HG03521 (cell line): ENCODE results near the gene MRPL33.

Source experiments
- ATAC-seq: cut with Tn5 transposase; IDR thresholded peaks from one replicate; pipeline ENCODE4 v1.9.1; 2021; ENCODE audit warnings: mild to moderate bottlenecking, moderate library complexity; ENCODE audit not compliant: unreplicated experiment

MRPL33 gene

DNA sequence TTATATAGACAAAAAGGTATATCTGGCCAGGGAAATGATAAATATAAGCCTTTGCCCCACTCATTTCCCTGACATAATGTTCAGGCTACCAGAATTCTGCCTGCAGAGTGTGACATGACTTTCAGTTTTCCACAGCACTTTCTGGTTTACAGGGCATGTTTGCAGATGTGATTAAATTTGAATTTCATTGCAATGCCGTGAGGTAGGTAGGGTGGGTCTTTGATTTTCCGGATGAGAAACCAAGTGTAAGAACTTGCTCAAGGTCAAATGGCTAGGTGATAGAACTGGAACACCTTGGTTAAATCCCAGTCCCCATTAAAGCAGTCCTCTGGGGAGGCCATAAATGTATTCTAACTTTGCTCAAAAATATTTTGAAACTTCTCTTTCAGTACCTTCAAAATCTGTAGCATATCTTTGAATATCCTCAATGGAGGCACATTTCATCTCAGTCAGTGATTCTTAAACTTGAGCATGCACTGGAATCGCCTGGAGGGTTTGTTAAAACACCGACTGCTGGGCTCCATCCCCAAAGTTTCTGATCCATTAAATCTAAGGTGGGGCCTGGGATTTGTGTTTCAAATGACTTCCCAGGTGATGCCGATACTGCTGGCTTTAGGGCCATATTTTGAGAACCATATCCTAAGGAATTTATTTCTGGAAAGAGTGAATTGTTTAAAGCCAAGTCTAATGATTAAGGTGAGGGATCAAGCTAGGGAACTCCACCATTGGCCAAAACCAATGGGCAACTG lies 35.0 kb downstream of the MRPL33 start:
- ATAC-seq, result no peak

DNA sequence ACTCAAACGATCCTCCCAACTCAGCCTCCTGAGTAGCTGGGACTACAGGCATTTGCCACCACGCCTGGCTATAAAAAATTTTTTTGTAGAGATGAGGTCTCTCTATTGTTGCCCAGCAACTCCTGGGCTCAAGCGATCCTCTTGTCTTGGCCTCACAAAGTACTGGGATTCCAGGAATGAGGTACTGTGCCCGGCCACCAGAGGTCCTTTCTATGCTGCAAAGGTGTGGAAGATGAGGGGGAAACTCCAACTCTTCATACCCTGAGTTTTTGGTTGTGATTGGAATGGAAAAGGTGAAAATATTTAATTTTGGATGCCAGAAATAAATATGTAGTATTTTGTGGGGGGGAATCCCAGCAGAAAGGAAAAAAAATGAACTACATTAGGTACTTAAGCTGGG lies 36.0 kb downstream of the MRPL33 start:
- no peak for ATAC-seq

DNA sequence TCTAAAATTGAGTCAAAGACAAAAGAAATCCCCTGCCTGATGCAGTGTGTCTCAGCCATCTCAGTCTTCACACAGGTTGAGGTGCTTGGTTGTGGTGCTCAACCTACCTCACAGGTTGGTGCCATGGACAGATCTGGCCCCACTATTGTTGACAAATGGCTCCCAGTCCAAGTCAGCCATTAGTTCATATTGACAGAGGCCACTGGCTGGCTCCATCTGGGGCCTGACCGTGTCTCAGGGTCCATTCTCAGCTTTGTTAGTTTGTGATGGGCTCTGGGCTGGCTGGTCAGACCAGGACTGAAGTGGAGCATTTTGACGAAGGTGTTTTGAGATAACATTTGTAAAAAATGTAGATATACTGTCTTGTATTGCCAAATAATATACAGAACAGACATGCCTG lies 36.9 kb downstream of the MRPL33 start:
- no peak for ATAC-seq

DNA sequence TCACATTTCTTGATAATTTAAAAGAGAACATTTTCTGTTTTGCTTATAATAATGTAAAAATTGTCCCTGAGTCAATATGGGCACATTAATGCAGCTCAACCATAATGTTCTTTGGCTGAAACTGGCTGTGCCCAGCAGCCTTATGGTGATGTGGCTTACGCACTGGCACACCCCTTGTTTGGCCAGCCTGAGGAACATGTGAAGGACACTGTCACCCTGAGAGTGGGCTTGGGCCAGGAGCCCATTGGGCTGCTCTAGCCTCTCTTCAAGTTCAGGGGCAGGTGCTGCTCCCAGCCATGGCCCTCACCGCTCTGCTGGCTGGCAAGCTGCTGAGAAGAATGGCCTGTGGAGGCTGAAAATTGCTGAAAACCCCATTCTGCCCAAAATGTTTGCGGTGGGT lies 37.5 kb downstream of the MRPL33 start:
- no peak for ATAC-seq

DNA sequence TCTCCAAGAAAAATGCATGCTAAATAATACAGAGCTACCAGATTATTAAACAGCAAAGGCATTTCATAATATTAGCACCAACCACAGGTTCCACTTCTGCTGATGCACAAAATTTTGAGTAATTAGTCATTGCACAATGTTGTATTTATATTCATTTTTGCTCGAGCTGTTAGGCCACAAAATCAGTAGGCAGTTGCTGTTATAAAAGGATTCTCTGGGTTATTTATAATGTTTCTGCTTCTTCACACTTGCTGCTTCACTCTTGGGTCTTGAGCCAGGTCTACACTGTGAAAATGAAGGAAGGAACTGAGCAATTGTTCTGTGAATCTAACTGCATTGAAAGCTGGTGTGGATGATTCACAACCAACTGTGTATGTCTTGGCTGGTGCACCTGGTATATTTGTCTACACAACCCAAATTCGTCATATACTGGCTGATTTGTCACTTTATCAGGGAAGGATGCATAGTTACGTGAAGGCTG lies 38.3 kb downstream of the MRPL33 start:
- no peak for ATAC-seq

DNA sequence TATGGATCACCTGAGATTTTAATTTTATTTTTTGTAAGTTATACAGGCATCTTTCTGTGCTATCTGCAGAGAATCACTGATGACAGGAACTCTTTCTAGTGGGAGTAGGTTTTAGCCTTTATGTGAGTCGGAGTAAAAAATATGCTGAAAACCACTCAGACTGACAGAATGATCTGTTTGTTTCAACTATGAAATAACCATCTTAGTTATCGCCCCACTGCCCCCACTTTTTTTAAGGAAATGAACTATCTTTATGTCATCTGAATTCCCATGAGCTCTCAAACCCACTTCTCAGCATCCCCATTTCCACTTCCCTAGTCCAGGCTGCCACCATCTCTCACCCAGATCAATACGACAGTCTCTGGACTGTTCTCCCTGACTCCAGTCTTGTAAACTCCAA lies 38.9 kb downstream of the MRPL33 start:
- no peak for ATAC-seq

DNA sequence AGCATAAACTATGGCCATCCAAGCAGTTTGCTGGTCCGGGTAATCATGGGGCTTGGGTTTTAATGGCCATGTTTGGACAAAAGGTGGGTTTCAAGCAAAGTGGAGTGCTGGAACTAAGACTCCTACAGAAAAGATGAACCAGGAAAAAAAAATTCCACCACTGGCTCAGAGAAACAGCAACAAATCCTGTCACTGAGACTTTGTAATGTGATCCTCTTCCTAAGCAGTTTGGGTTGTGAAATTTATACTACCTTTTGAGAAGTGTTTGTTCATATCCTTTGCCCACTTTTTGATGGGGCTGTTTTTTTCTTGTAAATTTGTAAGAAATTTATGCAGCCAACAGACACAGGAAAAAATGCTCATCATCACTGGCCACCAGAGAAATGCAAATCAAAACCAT lies 40.2 kb downstream of the MRPL33 start:
- ATAC-seq, result no peak

DNA sequence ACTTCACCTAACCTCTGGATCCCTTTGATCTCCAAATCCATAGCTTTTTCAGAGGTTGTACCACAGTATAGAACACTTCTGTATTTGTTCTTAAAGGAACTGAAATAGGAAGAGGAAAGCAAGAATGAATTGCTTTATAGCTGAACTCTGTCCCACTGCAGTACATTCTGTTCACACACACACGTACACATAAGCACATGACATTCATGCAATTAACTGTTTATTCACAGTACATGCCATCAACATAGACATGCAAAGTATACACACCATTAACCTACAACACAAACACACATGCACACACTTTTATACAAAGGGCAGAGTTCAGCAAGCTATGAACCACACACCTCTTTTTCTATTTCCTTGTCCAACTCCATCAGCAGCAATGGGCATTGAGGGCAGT lies 43.2 kb downstream of the MRPL33 start:
- no peak for ATAC-seq

DNA sequence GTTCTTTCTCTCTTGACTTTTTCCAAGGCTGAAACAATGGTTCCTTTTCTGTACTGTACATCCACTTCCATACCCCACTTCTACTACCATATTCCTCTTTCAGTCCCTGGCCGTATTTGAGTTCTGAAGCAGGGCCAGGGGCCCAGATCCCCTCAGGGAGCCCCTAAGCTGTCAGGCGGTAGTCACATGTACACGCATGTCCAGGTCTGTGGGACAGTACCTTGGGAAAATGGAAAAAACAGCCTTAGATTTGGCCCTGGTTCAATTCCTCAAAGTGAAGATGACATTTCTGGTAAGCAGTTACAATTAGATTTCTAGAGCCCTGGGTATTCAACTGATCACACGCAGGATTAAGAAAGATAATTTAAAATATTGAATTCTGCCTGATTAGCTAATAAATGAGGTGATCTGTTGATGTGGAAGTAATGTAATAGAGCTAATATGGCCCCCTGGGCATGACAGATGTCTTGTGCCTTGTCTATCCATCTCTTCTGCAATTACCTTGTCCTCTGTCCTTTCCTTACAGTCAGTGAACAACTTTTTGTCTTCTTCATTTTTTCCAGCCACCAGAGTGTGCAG lies 44.4 kb downstream of the MRPL33 start:
- no peak for ATAC-seq

DNA sequence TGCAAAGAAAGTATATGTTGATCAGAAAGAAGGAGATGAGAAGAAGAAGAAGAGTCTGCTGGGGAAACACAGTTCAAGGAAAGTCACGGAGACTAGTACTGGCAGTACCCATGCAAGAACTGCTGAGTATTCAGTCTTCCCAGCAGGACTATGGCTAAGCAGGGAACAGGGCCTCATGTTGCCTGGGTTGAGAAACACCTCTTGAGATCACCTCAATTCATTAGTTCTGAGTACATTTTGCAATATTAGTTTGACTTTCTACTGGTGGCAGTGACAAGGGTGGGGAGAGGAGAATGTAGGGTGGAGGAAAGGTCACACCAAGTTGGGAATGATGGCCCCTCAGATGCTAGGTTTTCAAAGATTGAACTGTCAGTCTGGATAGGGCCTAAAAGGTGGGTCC lies 50.5 kb downstream of the MRPL33 start:
- ATAC-seq, result no peak

DNA sequence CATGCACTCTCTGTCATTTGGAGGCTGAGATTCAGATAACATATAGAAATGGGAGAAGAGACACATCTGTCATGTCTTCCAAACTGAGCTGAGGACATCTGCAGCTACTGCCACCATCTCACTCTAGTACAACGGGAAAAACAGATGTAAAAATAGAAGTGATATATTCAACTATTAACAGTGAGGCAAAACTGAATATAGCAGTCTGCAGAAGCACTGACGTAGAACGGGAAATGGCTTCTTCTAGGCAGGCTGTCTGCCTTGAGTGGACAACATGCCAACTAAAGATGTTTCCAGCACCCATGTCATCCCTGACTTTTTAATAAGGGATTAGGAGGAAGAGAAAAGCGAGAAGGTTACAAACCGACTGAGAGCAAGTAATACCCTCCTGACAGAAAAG lies 51.6 kb downstream of the MRPL33 start:
- ATAC-seq, result no peak

DNA sequence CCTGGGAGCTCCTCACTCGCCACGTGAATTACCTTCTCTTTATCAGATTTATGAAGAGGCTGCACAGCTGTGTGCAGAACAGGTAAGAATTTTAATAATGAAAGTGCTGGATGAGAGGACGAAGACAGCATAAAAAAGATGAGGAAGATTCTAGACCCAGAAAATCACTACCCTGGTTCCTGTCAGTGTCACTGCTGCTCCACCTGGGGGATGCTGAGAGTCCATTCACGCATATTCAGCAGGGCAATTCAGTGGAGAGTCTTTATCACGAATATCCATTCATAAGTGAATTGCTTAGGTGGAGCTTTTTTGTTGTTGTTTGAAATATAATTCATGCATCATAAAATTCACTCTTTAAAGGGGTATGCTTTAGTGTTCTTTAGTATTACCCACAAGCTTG lies 52.0 kb downstream of the MRPL33 start:
- ATAC-seq, result no peak

DNA sequence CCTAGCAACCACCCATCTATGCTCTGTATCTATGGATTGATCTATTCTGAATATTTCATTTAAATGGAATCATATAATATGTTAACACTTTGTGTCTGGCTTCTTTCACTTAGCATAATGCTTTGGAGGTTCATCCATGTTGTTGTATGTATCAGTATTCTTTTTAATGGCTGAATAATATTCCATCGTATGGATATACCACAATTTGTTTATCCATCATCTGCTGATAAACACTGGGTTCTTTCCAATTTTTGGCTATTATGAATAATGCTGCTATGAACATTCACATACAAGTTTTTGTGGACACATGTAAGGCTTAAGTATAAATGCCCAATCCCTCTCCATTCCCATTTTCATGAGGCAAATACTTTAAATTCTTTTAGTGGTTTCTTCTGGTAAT lies 52.9 kb downstream of the MRPL33 start:
- ATAC-seq, result no peak

DNA sequence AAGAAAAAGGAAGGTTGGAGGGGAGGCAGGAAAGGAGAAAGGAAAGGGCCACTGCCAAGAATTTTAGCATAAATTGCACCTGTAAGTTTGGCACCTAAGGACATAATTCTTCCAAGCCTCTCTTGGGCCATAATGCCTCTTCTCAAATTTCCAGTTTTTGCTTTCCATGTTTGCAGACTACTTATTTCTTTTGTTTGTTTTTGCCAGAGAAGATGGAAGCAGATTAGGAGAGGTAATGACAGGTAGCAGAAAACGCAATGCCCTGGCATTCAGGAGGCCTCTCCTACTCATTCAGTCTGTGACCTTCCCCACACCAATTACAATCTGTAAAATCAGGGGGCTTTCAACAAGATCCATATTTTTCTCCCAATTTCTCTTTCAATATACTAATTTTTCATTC lies 56.8 kb downstream of the MRPL33 start:
- no peak for ATAC-seq
